ENCODE measurements around the gene INSM2.

DNA sequence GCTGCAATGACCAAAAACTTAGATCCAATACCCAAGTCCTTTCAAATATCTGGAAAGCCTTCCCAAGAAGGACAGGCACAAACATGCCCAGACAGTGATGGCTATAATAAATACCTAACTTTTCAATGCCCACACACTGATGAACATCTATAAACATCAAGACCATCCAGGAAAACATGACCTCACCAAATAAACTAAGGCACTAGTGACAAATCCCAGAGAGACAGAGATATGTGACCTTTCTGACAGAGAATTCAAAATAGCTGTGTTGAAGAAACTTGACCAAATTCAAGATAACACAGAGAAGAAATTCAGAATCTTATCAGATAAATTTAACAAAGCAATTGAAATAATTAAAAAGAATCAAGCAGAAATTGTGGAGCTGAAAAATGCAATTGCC lies 38.7 kb upstream of the INSM2 start:
- TF ChIP-seq CTCF (IDR thresholded peaks at IDR 0.05; ENCODE audit: low read length) (no peak), EZH2 (IDR thresholded peaks at IDR 0.05; ENCODE audit: borderline replicate concordance, low read length) (no peak)
